ENCODE measurements around the gene FDXACB1. TPM values are rescaled to one million over a fixed set of nuclear protein-coding genes. Genes with fewer than 3 reads are reported as not detected.

Gene FDXACB1, protein sequence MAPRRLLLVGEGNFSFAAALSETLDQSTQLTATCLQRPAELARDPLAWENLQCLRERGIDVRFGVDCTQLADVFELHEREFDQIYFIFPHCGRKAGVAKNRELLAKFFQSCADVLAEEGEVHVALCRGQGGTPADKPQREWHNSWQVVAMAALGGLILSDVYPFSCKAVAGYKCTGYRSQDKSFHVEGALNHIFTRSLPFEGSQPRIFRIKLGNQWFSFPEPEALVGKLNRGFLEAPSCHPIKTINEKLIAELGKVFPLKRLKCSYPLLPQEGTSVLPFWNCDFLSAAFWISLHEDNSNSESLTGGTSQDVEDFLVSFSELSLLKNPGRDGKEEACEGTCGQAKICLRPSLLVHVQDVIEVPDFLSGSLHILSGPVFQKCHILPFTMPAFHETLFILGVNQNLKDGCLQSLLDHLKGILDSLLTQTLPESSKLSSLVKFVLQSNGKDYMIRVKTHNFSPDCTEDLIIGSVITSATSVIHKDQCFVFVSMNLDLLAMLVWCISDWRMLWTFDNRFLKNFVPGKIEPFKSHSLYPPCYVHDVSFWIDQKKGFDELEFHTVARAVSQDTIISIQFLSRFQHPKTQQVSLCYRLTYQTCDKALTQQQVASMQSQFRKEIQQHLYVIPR
- 1.7 and 3.2 TPM in 2 replicates for polyA plus RNA-seq

DNA sequence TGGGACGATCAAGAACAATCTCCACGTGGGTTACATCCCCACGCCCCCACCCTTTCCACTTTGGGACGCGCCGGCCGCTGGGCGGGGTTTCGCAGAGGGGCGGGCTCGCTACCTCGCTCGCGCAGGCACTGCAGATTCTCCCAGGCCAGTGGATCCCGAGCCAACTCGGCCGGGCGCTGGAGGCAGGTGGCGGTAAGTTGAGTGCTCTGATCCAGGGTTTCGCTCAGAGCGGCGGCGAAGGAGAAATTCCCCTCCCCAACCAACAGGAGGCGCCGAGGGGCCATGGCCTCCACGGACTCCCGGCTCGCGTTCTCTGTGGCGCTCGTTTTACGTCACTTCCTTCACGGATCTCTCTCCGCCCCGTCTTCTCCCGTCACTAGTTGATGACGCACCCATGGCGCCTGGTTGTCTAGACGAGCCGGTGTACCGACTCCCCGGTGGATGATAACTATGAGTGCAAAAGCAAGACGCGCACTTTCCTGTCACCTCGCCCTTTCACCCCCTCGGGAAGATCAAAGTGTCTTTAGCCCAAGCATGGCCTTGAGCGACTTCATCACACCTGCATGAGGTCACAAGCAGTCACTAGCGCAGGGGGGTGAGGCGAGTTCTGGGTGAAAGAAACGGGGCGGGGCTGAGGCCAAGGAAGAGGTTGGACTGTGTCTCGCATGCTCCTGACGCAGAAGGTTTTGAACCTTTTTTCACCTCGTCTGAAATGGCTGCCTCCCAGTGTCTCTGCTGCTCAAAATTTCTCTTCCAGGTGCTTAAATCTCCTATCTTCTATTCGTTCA is at the start of gene FDXACB1, which contains the start of gene CFAP68:
Gene FDXACB1 (minus strand): TSS at position 317 of the 788 bp plus-strand sequence. CDS start 33 bp downstream, at position 284.
Gene CFAP68 (plus strand): TSS at position 693 of the 788 bp plus-strand sequence. CDS start 20 bp downstream, at position 713.

DNA sequence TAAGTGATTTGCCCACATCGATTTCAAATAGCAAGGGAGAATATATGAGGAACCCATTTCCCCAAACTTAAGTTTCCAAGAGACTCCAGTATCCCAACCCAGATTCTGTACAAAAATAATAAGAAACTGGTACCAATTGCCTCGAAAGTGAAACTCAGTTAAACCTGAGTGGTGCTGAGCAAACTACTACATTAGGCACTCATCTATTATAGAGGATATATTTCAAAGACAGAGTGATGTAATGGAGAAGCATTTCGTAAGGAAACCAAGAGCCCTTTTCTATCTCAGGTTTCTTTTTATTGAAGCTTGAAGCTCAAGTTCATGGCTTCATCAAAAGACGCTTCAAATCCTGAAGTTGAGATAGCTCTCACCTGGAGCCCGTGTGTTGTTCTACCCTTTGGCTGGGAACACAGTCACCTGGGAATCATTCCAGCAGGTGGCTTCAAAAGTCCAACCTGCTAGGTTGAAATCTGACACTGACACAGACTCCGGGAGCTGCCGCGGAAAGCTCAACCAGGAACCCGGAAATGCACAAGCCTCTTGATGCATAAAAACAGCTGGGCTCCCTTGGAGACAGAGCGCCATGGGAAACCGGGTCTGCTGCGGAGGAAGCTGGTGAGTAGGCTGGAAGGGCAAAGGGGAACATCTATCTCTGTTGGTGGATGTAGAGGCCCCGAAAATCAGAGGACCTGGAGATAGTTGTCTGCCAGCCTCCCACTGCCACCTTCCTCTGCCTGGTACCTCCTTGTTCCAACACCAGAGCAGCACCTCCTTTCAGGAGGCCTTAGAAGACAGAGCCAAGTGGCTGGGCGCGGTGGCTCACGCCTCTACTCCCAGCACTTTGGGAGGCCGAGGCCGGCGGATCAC is 39.7 kb upstream of the FDXACB1 start, which contains the start of gene C11orf52:
Gene C11orf52 (plus strand): TSS at position 524 of the 867 bp plus-strand sequence. CDS start 60 bp downstream, at position 584.

GRCh38 chr11:111912535-111912934 is 33.6 kb upstream of the FDXACB1 start, which contains the start of gene HSPB2:
Gene HSPB2 (plus strand): TSS chr11:111912734. CDS start chr11:111912830, 96 bp downstream.

DNA sequence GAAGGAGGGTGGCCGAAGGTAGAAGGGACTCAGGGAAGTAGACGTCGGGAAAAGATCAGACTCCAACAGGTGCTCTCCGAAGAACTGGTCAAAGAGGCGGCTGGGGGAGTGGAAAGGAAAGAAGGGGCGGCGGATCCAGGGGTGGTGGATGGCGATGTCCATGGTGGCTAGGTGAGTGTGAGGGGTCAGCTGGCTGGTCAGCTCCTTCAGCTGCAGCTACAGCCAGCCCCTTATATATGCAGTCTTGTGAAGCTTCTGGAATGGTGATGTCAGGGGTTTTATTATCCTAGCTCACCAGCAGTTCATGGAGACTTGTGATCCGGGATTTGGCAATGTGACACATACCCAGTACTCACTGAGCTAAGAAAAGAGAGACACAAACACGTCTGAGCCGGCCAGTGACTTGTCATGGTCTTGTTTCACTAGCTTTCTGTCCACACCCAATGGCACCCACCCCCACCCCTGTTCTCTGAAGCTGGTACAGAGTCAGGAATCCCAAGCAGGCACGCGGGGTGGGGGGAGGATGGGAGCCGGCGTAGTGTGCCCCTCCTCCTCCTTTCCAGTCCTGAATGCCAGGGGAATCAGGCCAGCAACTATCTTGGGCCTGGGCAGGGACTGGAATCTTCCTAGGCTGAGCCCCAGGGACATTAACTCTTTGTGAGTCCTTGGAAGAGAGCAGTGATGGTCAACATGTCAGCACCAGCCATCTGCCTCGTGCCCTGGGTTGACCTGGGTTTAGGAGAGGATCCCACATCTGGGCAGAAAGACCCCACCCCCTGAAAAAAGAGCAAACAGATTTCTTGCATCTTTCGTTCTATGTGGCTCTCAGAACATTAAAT is 32.8 kb upstream of the FDXACB1 start, which contains the start of gene CRYAB:
Gene CRYAB (minus strand): TSS at position 208 of the 839 bp plus-strand sequence. CDS start 46 bp downstream, at position 162.

DNA sequence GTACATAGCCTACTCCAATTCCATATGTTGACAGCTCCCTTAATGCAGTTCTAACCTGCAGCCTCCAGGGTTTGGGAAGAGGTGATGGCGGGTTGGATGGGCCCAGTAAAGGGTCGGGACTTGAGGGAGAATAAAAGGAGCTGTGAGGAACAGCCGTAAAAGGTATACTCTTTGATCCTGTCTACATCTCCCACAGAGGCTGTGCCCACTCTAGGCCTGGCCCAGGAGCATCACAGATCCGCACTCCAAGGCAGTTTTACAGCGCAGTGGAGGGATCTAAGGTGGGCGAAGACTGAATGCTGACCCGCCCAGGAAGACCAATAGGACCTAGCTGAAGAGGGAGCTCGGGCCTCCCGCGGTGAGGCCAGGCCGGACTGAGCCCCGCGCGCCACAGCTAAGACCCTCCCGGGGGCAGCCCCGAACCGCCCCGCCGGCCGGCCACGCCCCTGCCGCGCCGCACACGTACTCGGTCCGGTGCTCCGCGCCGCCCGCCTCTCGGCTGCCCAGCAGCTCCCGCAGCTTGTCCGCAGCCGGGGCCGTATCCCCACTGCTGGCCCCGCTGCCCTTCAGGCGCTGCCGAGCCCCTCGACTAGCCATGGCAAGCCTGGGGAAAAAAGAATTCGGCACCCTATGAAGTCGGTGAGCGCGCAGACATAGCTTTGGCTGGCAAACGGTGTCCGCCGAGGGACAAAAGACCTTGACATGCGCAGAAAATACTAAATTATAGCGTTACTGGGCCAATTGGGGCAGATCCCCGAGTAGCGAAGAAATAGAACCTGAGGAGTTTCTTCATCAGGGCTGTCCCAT is 7.9 kb downstream of the FDXACB1 start, which contains the start of gene ALG9:
Gene ALG9 (minus strand): TSS at position 696 of the 807 bp plus-strand sequence. CDS start 99 bp downstream, at position 597.

Other genes with a start within 250 kb of the FDXACB1 start
- gene PPP2R1B, start 112.8 kb downstream of the FDXACB1 start, polyA plus RNA-seq, result 2.4 and 3.3 TPM in 2 replicates
- gene ALG9, start 7.6 kb downstream of the FDXACB1 start, polyA plus RNA-seq, result 26.4 and 30.2 TPM in 2 replicates
- gene CFAP68, start 376 bp upstream of the FDXACB1 start, polyA plus RNA-seq, result 211 and 275 TPM in 2 replicates
- gene CRYAB, start 32.6 kb upstream of the FDXACB1 start, polyA plus RNA-seq, result 517 and 524 TPM in 2 replicates
- gene HSPB2, start 33.6 kb upstream of the FDXACB1 start, polyA plus RNA-seq, result 22.1 TPM in 2 replicates
- gene C11orf52, start 39.7 kb upstream of the FDXACB1 start, polyA plus RNA-seq, result 1.7 TPM in 1 of 2 replicates, not detected in the other
- 9.7 and 15.5 TPM in 2 replicates for gene DIXDC1, start 58.2 kb upstream of the FDXACB1 start, polyA plus RNA-seq
- 42.0 and 43.3 TPM in 2 replicates for gene DLAT, start 146.2 kb upstream of the FDXACB1 start, polyA plus RNA-seq
- gene PIH1D2, start 194.9 kb upstream of the FDXACB1 start, polyA plus RNA-seq, result 7.2 and 8.9 TPM in 2 replicates
- 25.6 and 41.2 TPM in 2 replicates for gene NKAPD1, start 195.1 kb upstream of the FDXACB1 start, polyA plus RNA-seq
- 348 and 471 TPM in 2 replicates for gene TIMM8B, start 207.6 kb upstream of the FDXACB1 start, polyA plus RNA-seq
- gene SDHD, start 207.7 kb upstream of the FDXACB1 start, polyA plus RNA-seq, result 344 and 445 TPM in 2 replicates